T1000 (cell line): ENCODE data around the gene NR4A2.
"Not testable (repeated sequence)": the region's sequence is repeated elsewhere in the genome, so short reads cannot be mapped to it uniquely, and the experiment has no call there.

Experiments used
- DNase-seq: peaks from one replicate; lab custom pipeline; 2025; ENCODE audit warnings: mixed read lengths; lab: John Stamatoyannopoulos, UW

NR4A2 gene

DNA sequence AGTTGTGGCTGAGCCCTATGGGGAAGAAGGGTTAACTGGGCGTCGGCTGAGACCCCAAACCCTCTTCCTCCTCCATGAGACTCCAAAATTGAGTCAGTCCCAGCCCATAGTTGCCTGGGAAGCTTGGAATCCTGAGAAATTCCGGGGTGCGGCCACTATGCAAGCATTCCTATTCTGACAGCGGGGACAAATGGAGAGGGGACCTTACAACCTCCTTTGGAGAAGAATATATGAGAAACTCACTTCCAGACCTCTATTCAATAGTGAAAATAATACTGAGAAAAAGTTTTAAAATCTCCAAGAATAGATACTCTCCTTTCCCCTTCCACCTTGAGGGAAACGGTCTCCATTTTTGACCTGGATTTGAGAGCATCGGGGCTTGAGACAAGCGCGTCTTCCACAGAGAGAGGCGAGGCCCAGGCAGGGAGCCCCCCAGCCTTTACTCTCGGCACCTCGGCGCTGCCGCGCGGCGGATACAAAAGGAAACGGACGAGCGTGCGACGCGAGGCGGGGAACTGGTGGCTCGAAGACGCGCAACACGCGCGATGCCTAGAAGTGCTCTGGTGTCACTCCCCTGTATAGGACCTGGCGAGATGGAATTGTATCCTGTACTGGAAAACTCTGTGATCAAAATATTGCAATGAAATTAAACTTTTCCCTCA, 11.1 kb downstream of the NR4A2 start:
- DNase-seq = no peak

- peak; percentile 13 for DNase-seq
Observed at GRCh38 chr2:156320486-156321098, 11.9 kb downstream of the NR4A2 start.

- no peak for DNase-seq
Observed at GRCh38 chr2:156319811-156320485, 12.6 kb downstream of the NR4A2 start.

- DNase-seq = no peak
Observed at GRCh38 chr2:156317631-156318030, 14.9 kb downstream of the NR4A2 start.

DNA sequence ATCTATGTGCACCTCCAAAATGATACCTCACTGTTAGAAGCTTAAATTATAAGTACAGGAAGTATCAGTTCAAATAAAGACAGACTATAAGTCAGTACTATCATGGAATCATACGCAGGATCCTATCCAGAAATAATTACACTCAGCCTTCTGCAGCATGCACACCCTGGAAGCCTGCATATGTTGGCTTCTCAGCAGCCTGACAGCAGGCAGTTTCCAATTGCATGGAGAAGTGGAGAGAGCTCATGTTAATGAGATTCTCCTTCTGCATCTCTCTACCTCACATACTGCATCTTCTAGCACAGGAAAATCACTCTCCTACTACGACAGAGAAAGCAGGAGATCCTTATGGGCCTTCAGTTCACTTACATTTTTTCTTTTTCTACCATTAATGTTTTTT, 20.5 kb downstream of the NR4A2 start:
- no peak for DNase-seq

DNA sequence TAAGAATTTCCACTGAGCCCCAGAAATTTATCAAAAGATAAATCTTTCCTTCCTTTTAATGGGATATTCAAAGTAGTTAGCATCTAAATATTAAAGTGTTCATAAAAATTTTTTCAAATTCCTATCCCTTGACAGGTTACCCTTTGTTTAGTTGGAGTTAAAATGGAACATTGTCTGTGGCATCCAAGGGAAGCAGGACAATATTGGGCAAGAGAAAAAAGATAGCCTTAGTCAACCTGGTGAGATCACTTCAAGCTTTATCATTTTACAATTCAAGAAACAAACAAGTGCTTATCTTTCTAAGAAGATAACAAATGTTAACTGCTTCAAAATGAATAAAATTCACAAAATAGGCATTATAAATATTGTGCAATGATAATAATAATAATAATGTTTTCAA, 21.7 kb downstream of the NR4A2 start:
- DNase-seq = no peak

DNA sequence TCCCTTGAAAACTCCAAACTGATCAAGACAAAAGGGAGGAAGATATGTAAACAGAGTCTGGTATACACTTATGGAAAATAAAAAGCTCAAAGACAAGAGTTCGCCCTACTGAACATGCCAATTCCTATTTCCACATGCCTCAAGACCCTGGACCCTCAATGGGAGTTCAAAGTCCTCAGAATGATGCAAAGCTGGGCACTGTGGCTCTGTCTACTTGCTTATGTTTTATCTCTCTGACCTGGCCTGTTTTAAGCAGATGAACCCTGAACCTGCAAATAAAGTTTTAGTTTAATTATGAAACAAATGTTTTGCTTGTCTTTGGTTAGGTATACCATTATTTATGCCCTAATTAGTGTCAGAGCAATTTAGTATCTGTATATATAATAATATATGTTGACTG, 22.6 kb downstream of the NR4A2 start:
- no peak for DNase-seq

DNA sequence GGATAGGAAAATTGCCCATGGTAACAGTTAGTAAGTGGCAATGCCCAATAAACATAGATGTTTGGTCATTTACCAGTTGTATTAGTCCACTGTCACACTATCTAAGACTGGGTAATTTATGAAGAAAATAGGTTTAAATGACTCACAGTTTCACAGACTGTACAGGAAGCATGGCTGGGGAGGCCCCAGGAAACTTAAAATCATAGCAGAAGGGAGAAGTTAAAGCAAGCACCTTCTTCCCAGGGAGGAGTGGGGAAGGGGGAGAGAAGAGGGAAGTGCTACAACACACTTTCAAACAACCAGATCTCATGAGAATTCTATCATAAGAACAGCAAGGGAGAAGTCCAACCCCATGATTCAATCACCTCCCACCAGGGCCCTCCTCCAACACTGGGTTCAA, 23.4 kb downstream of the NR4A2 start:
- no peak for DNase-seq

GRCh38 chr2:156306821-156307220, 25.7 kb downstream of the NR4A2 start:
- DNase-seq = no peak

DNA sequence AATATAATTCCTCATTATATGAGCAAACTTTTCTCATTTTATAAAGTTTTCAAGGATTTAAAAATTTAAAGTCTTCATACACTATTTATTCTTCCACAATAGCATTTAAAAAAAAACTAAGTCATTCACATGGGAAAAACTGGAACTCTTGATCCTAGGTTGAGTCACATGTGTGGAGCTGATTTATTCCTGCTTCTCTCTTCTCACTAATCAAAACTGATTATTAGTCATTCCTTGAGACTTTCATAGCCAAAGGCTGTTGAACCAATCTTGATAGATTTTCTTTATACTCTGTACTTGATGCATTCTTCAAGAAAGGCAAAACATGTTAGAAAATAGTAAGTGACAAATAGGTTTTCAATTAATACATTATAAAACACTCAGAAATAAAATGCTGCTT, 27.4 kb downstream of the NR4A2 start:
- DNase-seq = no peak

DNA sequence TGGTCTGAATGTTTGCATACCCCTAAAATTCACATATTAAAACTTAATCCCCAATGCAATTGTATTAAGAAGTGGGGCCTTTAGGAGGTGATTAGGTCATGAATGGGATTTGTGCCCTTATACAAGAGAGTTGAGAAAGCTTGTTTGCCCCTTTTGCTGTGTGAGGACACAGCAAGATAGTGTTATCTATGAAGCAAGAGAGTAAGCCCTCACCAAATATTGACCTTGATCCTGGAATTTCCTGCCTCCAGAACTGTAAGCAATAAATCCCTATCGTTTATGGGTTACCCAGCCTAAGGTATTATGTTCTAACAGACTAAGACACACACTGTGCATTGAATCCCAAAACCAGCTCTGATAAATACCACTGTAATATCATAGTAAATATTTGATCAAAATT, 32.2 kb downstream of the NR4A2 start:
- no peak for DNase-seq

GRCh38 chr2:156294945-156295580, 37.5 kb downstream of the NR4A2 start:
- DNase-seq = no peak

- not testable (repeated sequence) for DNase-seq
Observed at GRCh38 chr2:156293382-156293781, 39.1 kb downstream of the NR4A2 start.

- DNase-seq = no peak
Observed at GRCh38 chr2:156279446-156280150, 52.9 kb downstream of the NR4A2 start.
